GM19023 (cell line): ENCODE measurements around the gene DARS1.

Experiments used
- ATAC-seq: cut with Tn5 transposase; IDR thresholded peaks from one replicate; pipeline ENCODE4 v1.9.1; 2021; ENCODE audit warnings: mild to moderate bottlenecking, moderate library complexity; ENCODE audit not compliant: unreplicated experiment

The DARS1 gene

GRCh38 chr2:135985018-135985825 lies at the start of gene DARS1:
Gene DARS1, minus strand, starts transcription at chr2:135985626. Its CDS starts 158 bp downstream, at chr2:135985468.
- peak; percentile 88 for ATAC-seq

- no peak for ATAC-seq
These were observed 49.2 kb upstream of the DARS1 start for GRCh38 chr2:136034629-136035028.

DNA sequence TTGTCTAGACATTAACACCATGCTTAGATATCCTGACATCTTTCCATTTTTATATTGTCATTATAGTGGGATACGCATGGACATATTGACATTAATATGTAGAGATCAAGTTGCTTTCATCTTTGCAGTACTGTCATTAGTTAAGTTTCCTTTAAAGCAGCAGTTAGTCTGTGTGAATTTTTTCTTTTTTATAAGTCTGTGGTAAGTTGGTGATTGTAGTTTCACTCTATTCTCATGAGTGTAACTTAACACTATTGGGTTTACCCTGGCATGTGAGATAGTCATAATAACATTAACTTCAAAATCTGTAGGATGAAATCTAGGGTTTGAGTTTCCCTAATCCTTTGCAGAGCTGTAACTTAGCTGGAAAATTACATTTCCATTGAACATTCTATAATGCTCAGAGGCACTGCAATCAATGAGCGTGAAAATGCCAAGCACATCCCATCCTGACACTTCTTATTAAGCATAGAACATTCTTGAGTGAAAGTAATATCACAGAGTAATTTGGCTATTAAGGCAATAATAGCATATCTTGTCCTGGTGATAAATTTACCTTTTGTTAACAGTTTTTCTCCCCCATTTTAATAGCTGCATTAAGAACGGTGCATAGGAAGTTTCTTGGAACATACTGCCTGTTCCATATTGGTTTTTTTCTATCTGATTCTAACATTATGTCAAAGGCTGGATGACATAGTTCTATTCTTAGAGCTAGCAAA lies 47.5 kb upstream of the DARS1 start:
- ATAC-seq, result no peak

DNA sequence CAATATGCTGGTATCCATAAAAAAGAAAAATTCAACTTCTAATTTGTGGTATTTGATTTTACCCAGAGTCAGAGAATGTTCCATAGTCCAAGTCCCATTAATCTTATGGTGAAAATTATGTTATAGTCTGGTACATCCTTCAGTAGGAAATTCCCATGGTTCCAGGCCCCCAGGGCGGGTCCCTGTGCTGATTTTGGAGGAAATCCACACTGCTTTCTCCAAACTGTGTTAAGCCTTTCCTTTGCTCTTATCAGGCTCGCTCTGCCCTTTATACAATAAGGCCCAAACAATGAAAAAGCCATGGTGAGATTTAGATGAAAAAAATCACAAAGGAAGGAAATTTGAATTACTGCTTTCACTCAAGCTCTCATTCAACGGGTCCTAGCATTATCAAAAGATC lies 46.8 kb upstream of the DARS1 start:
- ATAC-seq, result no peak

DNA sequence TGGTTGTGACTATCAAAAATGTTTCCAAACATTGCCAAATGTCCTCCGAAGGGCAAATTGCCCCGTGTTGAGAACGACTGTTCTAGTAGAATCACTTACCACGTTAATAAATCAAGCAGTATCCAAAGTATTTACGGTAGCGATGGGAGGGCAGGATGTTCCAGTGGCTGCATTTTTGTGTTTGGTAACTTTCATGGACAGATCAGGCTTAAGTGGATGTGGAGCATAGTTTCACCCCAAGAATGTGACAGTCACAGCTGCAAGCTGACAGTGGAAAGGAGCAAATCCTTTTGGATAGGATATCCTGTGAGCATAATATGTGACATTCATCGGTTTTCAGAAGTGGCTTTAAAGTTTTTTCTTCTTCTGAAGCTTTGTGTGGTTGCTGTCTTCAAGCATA lies 46.3 kb upstream of the DARS1 start:
- no peak for ATAC-seq

GRCh38 chr2:136030406-136030805 lies 45.0 kb upstream of the DARS1 start:
- ATAC-seq, result no peak

DNA sequence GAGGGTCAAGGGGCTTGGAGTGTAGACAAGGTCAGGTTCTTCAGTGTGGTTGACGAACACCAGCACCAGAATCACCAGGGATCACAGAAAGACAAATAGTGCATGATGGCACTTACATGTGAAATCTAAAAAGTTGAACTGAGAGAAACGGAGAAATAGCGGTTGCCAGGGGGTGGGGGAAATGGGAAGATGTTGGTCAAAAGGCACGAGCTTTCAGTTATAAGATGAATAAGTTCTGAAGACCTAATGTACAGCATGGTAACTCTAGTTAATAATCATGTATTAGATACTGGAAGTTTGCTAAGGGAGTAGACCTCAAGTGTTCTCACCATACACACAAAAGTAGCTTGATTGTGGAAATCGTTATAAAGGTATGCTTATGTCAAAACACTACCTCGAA lies 43.7 kb upstream of the DARS1 start:
- ATAC-seq, result peak; percentile 65

GRCh38 chr2:136028001-136028400 lies 42.6 kb upstream of the DARS1 start:
- no peak for ATAC-seq

DNA sequence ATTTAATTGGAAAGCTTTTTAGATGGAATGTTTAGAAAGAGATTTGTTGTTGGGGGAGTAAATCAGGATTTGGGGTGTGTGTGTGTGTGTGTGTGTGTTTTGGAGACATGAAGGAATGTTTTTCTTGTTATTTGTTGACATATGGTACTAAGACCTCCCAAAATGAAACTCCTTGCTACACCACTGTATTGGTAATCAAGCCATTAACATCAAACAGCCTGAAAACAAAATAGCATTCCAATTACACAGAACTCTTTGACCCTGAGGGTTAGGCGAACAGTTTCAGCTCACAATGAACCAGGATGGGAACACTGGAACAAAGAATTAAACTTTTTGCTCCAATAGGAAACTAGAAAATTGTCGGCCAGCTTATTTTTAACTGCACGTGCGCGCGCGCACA lies 41.7 kb upstream of the DARS1 start:
- no peak for ATAC-seq

DNA sequence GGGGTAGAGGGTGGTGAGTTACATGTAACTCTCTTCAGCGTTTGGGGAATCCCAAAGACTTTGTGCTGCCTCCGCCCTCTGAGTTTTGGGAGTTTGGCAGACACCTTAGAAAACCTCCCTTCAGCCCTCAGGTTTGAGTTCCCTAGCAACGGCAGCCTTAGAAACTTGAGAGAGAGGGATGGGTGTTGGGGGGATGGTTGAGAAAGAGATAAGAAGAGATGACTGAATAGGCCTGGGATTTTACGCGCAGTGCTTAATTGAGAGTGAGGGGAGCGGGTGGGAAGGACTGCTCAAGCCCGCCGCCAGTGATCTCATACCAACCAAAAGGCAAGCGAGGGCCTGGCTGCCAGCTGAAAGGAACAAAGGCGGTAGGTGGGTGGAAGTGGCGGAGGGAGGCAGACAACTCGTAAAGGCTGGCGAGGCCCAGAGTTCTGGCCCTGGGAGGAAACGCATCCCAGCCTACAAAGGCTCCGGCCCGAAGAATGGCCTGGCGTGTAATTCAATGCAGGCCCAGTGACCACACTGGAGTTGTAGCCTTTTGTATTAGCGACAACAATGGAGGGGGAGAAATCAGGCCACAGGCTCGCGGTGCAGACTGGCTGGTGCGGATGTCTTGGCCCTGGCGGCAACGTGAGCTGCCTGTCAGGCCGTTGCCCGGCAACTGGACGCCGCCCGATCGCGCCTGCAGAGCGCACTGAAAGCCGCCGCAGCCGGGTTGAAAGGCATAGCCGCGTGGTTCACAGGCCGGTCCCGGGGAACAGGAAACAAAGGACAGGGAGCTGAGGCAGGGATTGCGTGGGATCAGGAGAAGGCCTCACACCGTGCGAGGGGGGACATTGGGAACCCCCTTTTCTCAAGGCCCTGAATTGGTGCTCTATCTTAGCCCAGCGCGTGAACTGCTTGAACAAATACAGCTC lies 39.9 kb upstream of the DARS1 start:
- ATAC-seq, result no peak

- ATAC-seq, result no peak
These were observed 39.2 kb upstream of the DARS1 start for GRCh38 chr2:136024616-136025015.

DNA sequence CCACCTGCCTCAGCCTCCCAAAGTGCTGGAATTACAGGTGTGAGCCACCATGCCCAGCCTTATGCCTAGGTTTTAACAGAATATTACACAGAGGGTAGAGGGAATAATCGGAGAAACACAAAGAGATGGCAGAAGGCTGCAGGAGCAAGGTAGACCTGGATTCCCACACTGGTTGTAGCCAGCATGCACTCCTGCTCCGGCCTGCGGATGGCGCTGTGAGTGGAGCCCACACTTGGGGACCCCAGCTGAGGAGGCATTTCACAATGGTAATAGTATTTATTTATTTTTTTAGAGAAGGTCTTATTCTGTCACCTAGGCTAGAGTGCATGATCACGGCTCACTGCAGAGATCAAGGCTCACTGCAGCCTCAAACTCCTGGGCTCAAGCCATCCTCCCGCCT lies 38.8 kb upstream of the DARS1 start:
- ATAC-seq, result no peak

DNA sequence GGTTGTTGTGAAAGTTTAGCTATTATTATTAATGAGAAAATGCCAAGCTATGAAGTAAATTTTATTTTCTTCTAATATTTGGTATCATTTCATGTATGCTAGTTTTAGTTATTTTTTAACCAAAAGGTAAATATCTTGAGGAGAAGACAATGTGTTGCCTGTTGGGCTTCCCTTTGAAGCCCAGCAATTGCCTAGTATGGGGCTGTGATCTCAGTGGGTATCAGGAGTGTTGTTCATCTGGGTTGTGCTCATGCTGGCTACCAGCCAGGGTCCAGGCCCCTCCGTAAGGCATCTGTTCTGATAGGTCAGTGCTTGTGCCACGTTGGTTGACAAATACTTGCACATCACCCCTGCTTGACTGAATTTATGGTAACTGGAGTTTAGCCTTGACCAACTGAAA lies 38.0 kb upstream of the DARS1 start:
- ATAC-seq, result no peak

DNA sequence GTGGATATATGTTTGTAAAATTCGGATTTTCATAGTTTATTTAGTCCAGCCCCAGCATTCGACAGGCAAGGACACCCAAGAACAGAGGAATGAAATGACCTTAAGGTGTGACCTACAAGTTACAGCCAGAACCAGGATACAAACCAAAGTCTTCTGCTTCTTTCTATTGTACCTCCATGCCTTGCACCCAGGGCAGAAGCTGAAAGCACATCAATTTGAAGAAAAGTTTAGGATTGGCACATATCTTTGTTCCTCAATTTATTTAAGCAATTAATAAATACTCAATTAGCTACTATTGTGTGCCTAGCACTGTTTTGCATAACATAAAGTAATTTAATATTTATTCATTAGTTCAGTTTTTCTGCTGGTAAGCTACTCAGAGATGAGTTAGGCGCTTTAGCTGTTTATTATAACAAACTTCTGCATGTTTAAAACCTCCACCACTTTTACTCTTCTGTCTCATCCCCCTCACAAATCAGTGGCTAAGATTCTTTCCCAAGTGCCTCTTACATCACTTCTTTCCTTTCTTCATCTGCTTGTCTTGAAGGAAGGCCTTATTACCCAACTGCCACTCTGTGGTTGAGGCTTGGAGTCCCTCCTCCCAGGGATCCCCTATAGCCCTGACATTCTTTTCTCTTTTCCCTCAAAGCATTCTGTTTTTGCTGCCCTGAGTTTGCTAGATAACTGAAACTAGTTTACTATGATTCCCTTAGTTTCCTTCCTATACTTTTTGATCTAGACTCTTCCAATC lies 37.1 kb upstream of the DARS1 start:
- ATAC-seq, result no peak

GRCh38 chr2:136021976-136022375 lies 36.5 kb upstream of the DARS1 start:
- no peak for ATAC-seq

DNA sequence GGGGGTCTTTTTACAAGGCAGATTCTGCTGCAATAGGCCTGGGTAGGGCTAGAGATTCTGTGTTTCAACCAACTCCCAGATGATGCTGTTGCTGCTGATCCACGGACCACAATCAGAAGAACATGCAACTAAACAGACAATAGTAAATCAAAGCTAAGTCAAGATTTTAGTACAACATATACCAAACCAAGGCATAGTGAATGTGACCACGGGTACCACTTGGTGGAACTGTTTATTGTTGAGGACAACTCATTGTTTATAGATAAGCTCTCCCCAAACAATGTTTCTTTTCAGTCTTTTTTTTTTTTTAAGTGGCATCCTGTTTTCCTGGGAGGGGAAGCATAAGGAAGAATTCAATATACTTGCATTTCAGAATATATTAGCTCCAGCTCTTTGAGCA lies 36.0 kb upstream of the DARS1 start:
- no peak for ATAC-seq

- no peak for ATAC-seq
These were observed 35.4 kb upstream of the DARS1 start for GRCh38 chr2:136020831-136021230.

- ATAC-seq, result no peak
These were observed 34.4 kb upstream of the DARS1 start for GRCh38 chr2:136019825-136020224.

GRCh38 chr2:136019306-136019705 lies 33.9 kb upstream of the DARS1 start:
- ATAC-seq, result peak; percentile 53

DNA sequence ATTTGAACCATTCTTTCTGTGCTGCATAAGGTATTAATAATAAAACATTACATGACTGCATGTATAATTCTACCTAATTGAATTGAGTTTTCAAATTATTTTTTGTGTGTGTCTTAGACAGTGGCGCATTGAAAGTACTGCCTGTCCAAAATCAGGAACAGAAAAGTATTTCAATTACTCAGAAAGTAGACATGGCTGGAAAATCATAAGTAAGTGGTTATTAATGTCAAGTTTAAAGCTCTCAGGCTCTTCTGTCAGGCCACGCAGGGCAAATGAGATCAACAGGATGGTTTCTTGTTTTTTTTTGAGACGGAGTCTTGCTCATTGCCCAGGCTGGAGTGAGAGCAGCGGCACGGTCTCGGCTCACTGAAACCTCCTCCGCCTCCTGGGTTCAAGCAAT lies 32.4 kb upstream of the DARS1 start:
- no peak for ATAC-seq

DNA sequence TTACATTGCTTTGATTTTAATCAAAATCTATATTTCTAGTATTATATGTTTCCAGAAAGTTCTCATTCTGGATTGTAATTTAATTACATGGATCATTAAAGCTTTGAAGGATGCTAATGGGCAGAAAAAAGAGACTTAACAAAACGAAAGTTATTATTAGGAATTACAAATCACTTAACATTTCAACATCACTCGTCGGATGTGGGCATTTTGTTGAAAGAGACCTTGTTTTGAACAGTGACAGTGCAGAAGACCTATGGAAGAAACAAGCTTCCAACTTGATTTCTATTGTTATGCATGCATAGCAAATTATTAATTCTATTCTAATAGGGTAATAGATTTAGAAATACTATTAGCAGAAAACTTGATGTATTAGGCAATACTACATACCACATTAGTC lies 31.4 kb upstream of the DARS1 start:
- ATAC-seq, result no peak
